GM19395 (cell line): ENCODE results near the gene OOSP3.
A peak's percentile ranks its signal among the peaks of the same experiment; 100 is the strongest.
"Not testable (repeated sequence)": the region's sequence is repeated elsewhere in the genome, so short reads cannot be mapped to it uniquely, and the experiment has no call there.

Experiments used
- ATAC-seq: cut with Tn5 transposase; IDR thresholded peaks from one replicate; pipeline ENCODE4 v1.9.1; 2021; ENCODE audit warnings: mild to moderate bottlenecking, moderate library complexity; ENCODE audit not compliant: unreplicated experiment

Gene OOSP3, protein sequence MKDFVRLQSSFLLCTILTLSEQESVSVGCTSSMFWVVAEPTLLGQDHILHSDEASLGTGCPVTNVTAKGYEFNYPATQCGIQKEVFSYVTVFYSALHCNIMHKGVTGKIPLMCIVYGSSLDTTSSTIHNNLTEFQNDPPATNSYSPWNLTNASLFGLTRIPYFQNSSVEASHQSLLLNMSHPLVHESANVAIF

DNA sequence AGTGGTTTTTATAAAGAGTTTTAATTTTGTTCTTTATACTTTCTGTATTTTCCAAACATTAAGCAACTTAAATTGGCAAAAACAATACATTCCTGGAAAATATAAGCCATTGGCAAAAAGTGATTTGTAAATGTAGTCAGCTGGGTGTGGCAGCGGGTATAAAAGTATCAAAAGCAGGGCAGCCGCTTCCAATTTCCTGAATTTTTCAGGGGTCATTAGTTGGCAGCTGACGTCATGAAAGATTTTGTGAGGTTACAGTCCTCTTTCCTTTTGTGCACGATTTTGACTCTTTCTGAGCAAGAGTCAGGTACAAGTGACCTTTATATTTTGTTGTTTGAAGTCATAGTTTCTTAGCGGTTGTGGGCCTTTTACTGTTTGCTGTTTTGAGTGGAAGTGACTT lies at the start of gene OOSP3:
TSS of gene OOSP3 (plus strand) at position 208 of the 400 bp plus-strand sequence. CDS start at position 235, 27 bp downstream.
- no peak for ATAC-seq

DNA sequence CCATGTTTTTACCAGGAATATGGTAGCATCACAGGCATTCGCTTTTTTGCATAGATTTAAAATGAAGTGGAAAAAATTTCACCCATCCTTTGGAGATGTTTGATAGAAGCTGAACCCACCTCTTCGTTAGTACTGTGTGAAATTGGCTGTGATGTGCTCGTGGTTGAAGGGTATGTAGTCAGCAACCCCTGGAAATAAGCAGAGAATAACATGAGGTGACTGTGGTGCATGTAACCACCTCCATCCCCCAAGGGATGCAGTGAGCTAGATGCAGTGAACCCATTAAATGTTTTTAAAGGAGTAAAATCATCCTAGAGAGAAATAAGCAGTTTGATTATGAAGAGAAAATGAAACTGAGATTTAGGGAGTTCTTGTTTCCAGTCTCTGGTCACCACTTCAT lies 49.2 kb upstream of the OOSP3 start:
- no peak for ATAC-seq

DNA sequence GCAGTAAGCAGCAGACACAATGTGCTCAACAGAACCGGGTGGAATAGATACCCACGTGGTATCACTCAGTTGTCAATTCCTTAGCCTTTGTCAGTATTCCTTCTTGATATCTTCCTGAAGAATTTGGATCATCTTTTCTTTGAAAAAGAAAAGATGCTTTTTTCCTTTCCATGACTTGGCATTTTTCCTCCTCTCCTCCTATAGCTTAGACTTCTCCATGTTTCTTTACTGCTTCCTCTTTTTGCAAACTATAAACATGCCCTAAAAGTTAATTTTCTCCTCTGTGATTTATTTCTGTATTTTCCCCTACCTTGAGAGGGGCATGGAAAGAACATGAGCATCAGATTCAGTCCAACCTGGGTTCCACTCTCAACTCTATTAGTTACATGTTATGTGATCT lies 45.0 kb upstream of the OOSP3 start:
- ATAC-seq, result no peak

DNA sequence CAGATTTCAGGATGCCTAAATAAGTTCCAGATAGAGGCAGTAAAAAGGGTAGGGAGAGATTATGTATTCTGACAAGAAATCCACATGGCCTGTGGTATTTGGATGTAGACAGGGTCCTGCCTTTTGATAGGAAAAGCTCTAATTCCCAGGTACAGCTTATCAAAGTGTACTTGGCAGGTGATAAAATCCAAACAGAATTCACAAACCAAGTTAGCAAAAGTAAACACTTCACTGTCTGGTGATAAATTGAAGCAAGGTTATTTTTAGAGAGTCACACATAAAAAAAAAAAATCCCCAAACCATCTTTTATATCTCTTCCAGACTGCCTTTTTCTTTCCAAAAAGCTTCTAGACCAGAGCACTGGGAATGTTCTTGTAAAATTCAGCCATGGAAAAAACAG lies 39.0 kb upstream of the OOSP3 start:
- no peak for ATAC-seq

DNA sequence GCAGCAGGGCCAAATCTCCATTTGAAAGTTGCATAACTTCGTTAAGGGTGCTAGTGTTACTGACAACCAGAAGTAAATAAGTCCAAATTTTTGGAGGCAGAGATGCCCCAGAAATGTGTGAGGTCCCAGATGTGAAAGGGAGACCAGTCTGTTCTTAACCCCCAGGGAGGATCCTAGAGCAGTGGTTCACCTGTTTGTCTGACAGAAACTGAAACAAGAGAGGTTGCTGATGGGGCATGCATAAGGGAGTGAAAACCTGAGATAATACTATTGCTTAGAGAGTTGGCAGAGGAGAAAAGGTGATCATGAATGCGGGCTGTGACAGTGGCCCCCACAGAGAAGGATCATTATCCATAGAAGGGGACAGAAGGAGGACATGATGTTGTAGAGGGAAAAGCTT lies 37.1 kb upstream of the OOSP3 start:
- ATAC-seq, result no peak

DNA sequence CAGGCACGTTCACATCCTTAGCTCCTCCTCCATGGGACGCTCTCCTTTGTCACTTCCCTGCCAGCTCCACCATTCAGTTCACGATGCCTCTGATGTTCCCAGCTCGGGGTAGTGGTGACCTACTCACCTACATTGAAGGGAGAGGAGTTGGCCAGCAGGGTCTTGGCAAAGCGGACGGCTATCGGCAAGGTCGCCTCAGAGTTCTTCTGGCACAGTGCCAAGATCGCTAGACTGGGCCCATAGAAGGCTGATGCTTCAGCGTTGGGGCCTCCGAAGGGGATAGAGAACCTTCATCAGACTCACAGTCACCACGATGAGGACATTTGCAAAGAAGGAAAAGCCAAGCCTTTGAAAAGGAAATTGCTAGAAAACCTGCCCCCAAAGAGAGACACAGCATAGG lies 36.3 kb upstream of the OOSP3 start:
- ATAC-seq, result no peak

DNA sequence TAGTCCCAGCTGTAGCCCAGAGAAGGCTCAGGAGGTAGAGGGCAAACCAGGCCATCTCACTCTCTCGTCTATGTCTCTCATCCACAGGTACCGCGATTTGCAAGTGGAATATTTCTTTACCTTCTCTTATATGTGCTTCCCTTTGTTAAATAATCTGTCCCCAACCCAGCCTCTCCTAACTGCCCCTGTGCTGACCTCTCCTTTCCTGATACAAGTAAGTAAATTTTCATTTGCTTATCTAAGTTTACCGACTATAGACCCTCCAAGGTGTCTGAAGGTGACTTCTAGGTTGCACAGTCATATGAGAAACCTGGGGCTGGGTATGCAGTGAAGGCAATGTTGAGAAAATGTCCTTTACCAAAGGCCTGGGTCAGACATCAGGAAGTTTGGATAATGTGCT lies 33.2 kb upstream of the OOSP3 start, which contains the start of gene CBLIF:
TSS of gene CBLIF (minus strand) at position 101 of the 400 bp plus-strand sequence. CDS start at position 55, 46 bp downstream.
- no peak for ATAC-seq

DNA sequence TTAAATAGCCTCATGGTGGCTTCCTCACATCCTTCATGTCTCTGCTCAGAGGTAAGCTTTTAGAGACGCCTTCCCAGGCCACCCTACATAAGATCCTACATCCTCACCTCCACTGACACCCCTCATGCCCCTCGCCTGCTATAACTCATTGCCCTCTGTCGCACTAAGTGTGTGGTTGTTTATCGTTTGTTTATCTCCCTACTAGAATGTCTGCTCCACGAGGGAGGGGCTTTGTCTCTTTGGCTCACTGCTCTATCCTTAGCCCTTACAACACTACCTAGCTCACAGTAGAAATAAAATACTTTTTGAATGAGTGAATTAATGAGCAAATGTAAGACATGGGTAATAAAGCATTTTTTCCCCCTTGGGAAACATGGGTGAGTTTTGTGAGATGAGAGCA lies 32.0 kb upstream of the OOSP3 start:
- ATAC-seq, result no peak

DNA sequence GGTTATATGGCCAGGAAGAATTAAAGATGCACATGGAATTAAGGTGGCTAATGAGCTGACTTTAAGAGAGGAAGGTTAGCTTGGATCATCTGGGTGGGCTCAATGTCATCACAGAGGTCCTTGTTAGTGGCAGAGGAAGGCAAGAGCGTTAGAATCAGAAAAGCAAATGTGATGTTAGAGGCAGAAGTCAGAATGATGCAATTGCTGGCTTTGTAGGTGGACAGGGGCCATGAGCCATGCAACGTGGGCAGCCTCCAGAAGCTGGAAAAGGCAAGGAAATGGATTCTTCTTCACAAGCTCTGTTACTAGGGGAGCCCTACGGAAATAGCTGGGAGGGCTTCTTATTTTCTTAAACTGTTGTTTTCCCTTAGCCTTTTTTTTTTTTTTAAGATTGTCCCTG lies 31.0 kb upstream of the OOSP3 start:
- no peak for ATAC-seq

DNA sequence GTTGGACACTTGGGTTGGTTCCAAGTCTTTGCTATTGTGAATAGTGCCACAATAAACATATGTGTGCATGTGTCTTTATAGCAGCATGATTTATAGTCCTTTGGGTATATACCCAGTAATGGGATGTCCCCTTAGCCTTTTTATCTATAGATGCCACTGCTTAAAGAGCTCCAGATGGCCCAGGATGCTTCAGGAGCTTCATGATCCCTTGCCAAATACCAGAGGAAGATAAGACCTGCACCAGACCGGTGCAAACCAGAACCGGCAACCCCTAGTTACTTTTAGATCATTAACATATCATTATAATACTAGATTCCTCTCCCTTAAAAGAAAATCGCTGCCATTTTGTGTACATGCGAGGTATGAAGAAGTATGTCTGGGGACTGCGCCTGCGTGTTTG lies 30.1 kb upstream of the OOSP3 start:
- ATAC-seq, result not testable (repeated sequence)

DNA sequence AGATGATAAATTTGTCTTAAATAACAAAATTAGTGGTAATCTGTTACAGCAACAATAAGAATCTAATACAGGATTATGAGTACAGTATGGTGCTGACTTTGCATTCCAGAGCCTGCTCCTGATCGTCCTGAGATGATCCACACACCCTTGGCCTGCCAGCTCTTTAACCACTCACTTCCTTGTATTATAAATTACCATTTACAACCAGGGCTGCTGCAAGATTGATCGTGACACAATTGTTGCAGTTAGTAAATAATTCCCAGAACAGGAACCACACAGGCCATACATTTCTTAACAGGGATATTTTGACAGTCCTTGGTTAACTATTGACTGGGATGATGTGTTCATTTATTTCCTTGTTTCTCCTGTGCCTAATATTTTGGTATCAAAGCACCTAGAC lies 29.5 kb upstream of the OOSP3 start:
- peak; percentile 56 for ATAC-seq

DNA sequence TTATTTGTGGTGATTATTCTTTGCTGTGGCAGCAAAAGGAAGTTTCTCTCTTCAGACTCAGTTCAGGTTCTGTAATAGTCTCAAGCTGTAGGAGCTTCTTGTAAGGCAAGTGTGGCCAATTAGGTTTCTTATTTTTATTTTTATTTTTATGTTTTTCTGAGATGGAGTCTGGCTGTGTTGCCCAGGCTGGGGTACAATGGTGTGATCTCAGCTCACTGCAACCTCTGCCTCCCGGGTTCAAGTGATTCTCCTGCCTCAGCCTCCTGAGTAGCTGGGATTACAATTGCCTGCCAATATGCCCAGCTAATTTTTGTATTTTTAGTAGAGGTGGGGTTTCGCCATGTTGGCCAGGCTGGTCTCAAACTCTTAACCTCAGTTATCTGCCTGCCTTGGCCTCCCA lies 29.0 kb upstream of the OOSP3 start:
- peak; percentile 20 for ATAC-seq

DNA sequence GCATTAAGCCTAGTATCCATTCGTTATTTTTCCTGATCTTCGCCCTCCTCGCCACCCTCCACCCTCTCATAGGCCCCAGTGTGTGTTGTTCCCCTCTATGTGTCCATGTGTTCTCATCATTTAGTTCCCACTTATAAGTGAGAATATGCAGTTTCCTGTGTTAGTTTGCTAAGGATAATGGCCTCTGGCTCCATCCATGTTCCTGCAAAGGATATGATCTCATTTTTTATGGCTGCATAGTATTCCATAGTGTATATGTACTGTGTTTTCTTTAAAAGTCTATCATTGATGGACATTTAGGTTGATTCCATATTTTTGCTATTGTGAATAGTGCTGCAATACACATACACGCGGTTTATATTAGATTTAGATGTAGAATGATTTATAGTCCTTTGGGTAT lies 27.2 kb upstream of the OOSP3 start:
- not testable (repeated sequence) for ATAC-seq

DNA sequence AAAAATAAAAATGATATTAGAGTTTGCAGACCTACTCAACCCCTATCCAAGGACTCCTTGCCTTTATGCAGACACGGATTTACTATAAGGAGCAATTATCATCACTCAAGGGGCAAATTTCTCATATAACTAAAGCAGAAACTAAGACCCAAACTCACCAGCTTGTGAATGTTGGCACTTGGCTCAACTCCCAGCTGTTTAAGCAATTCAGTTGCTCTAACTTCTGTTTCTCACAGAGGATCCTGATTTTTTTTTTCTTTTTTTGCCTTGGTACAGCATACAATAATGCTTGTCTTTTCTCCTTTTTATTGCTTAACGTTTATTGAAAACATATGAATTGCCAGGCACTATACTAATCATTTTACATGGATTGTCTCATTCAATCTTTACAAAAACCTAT lies 23.7 kb upstream of the OOSP3 start:
- ATAC-seq, result no peak

DNA sequence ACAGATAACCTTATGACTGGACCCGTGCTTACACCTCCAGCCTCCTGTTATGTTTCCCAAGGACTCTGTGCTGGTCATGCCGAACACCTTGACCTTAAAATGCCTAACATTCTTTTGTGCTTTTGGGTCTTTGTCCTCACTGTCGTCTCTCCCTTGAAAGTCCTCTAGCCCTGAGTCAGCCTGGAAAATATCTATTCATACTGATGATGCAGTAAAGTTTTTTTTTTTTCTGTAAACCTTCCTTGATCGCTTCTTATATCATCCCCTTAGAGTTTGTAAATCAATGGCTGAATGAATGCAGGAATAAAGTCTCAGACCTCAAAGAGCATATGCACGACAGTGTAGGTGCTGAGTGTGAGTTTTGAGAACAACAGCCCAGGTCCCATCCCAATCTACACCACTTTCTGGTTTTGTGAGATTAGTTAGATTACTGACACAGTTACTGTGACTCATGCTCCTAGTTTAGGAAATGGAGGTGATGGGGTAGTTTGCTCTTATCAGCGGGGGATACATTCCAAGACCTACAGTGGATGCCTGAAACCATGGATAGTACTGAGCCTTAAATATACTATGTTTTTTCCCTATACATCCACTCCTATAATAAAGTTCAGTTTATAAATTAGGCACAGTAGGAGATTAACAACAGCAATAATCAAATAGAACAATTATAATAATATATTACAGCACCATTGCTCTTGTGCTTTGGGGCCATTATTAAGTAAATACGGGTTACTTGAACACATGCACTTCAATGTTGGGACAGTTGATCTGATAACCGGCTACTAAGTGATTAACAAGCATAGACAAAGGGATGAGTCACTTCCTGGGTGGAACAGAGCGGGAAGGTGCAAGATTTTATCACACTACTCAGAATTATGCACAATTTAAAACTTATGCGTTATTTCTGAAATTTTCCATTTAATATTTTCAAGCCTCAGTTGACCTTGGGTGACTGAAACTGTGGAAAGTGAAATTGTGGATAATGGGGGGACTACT lies 20.8 kb upstream of the OOSP3 start:
- no peak for ATAC-seq

DNA sequence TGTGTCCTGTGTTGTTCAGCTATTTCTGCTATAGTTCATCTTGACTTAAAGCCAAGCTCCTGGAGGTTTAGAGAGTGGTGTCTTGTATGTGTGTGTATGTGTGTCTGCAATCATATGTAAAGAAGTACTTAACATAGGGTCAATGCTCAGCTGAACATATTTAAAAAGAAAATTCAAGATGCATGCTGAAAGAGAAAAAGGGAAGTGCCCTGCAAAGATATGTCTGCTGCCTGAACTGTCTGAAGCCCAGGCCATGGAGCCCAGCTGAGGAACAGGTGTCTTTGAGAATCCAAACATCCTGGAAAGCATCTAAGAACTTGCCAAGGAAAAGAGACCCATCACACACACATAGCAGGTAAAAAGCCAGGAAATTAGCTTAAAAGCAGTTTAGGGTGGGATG lies 18.9 kb upstream of the OOSP3 start:
- ATAC-seq, result no peak

DNA sequence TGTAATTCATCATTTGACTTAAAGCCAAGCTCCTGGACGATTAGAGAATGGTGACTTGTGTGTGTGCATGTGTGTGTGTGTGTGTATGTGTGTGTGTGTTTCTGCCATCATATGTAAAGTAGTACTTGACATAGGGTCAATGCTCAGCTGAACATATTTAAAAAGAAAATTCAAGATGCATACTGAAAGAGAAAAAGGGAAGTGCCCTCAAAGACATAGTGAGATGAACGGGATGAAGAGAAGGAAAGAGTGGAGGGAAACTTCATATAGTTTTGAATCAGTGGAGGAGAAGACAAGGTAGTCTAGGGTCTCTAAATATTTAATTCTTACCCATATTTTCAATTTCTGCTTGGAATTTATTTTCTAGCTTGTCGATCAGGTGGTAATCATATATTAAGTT lies 16.3 kb upstream of the OOSP3 start:
- ATAC-seq, result no peak

DNA sequence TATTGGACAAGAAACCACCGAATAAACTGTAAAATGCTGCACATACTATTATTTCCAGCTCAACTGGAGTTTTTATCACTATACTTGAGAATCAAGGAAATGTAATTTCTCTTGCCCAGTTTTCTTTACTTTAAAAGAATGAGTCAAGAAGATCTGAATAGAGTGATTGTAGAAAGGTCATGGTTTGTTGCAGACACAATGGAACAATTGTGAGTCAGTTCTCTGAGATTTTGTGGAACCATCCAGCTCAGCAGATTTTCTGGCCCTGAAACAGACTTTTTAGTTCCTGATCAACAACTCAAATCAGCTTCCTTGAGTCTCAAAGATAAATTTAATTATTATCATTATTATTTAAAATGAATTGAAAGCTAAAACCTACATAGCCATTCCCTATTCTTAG lies 13.6 kb upstream of the OOSP3 start:
- ATAC-seq, result no peak

DNA sequence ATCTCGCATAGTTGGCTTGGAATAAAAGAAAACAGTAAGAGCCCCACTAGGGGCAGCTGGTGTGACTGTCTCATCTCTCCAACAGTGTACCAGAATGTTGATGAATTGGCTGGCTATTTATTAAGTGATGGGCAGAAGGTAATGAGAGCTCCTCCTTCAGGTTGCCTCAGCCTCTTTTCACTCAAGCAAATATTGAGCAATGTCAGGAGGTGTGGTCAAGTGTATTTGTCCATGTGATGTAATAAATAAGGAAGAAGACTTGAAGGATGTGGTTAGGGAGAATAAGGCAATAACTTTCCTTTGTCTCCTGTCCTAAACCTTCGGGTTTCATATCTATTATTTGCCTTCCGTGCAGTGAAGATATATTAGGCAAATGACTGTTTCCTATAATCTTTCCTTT lies 12.2 kb upstream of the OOSP3 start, which contains the start of gene TCN1:
TSS of gene TCN1 (minus strand) at position 91 of the 400 bp plus-strand sequence. CDS start at position 74, 17 bp downstream.
- no peak for ATAC-seq

DNA sequence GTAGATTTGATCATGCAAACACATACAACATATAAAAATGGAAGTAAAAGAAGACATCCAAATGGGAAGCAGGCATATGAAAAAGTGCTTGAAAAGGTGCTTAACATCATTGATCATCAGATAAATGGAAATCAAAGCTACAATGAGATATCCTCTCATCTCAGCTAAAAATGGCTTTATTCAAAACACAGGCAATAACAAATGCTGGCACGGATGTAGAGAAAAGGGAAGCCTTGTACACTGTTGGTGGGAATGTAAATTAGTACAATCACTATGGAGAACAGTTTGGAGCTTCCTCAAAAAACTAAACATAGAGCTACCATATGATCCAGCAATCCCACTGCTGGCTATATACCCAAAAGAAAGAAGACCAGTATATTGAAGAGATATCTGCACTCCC lies 11.7 kb upstream of the OOSP3 start:
- ATAC-seq, result no peak

DNA sequence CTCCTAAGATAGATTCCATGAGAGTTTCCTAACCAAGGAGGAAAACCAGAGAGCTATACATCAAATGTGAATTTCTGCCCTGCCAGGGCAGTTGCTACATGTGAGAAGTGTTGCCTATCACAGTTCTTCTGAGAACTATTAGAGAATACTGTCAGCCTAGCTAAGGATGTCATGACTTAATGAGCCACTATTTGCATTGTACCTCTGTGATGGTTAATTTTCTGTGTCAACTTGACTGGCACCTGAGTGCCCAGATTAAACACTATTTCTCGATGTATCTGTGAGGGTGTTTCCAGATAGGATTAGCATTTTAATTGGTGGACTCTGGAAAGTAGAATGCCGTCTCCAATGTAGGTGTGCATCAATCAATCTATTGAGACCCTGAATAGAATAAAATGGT lies 10.6 kb upstream of the OOSP3 start:
- ATAC-seq, result no peak

DNA sequence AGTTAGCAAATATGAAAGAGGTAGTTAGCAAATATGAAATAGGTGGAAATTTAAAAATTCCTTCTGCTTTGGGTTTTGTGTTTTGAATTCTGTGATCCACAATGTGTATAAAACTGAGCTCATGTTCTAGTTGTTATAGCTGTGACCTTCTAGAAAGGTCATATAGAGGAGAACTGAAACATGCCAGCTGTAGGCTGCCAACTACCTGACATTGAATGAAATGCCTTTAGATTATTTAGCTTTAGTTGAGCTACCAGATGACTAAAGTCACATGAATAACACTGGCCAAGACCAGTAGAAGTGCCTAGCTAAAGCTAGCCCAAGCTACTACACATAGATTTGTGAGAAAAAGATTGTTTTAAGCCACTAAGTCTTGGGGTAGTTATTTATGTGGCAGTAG lies 6.5 kb upstream of the OOSP3 start:
- ATAC-seq, result no peak
